GM19397 (cell line): ENCODE data around the gene CFAP300.

Experiments used
- ATAC-seq: cut with Tn5 transposase; IDR thresholded peaks from one replicate; pipeline ENCODE4 v1.9.1; 2021; ENCODE audit warnings: mild to moderate bottlenecking, moderate library complexity; ENCODE audit not compliant: unreplicated experiment

CFAP300 gene

DNA sequence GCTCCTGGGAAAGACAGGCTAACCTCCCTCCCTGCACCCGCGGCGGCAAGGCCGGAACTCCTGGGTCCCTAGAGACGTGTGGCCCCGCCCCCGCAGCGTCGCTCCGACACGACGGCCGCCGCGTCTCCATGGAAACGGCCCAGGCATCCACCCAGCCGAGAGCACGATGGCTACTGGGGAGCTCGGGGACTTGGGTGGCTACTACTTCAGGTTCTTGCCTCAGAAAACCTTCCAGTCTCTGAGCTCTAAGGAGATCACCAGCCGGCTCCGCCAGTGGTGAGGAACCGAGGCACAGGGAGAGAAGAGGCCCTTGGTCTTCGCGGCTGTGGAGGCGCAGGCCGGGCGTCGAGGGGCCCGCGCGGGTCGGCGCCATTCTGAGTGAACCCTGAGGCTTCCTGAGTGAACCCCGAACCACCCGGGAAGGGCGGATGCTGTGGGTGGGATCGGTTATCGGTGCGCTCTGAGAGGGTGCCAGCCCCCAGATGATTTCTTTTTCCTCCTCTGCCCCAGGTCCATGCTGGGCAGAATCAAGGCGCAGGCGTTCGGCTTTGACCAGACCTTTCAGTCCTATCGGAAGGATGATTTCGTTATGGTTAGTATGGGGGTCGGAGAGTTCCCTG is at the start of gene CFAP300:
Gene CFAP300, plus strand, starts transcription at position 133 of the 620 bp plus-strand sequence. Its CDS starts 34 bp downstream, at position 167.
- ATAC-seq: no peak

DNA sequence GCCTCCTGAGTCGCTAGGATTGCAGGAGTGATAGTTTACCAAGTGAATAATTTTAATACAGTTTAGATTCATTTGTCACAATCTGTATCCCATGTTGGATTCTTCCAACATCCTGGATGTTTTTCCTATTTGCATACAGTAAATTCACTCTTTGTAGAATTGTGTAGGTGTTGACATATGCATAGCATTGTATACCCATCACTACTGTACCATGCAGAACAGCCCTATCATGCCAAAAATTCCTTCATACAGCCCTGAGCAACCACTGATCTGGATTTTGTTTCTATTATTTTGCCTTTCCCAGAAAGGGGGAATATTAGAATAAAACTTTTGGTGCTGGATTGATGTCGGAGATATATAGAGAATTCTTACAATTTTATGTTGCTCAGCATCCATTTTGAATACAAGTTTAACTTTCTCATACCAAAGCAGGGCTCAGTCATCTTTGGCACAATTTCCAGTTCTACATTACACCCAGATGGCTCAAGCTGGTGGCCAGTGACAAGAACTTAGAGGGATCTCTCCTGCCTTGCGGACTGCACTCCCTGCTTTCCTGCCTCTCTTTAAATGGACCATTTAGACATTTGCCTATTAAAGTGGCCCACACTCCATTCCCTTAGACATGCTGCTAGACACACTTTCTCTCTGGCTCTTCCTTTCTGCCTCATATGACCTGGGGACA is 45.4 kb upstream of the CFAP300 start:
- no peak for ATAC-seq

DNA sequence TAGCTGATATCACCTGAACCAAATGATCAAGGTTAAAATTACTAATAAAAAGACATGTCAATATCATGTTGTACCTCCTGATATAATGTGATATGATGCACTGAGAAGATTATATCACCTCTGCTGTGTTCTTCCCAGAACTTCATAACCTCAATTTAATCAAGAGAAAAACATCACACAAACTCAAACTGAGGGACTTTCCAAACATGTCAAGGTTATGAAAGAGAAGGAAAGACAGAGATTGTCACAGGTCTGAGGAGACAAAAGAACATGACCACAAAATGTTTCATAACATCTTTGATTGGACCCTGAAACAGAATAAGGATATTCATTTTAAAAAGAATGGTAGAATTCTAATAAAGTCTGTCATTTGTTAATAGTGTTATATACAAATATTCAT is 43.0 kb upstream of the CFAP300 start:
- no peak for ATAC-seq

DNA sequence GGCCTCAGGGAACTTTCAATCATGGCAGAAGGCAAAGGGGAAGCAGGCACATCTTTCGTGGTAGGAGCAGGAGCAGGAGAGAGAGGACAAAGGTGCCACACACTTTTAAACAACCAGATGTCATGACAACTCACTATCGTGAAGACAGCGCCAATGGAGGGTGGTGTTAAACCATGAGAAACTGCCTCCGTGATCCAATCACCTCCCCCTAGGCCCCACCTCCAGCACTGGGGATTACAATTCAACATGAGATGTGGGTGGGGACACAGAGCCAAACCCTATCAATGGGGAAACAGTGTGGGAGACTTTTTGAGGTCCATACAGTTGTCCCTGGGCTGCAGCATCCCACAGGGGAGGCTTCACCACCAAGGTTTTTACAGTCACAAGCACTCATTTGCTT is 41.9 kb upstream of the CFAP300 start:
- ATAC-seq: no peak

DNA sequence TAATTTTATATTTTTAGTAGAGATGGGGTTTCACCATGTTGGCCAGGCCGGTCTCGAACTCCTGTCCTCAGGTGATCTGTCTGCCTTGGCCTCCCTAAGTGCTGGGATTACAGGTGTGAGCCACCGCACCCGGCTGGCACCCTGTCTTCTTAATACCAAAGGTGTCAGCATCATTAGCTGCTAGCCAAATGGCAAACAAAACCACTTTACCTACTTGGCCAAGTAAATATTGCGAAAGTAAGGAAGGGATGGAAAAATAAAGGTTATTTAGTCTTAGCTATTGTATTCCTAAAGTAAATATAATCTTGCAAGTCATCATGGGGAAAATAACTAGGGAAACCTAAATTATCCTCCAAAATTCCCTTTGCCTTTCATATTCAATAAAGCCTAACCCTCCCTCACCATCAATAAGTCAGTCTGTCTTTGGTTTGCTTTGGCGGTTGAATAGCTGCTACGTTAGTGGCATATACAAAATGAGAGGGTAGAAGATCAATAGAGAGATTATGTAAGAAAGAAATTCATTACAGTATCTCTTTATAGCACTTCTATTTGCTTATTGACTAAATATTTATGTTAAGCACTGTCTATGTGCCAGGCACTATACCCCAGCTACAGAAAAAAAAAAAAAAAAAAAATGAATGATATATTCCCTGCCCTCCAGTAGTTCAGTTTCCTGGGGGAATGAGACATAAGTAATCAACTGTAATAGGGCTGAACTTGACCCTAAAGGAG is 40.2 kb upstream of the CFAP300 start:
- ATAC-seq: no peak

DNA sequence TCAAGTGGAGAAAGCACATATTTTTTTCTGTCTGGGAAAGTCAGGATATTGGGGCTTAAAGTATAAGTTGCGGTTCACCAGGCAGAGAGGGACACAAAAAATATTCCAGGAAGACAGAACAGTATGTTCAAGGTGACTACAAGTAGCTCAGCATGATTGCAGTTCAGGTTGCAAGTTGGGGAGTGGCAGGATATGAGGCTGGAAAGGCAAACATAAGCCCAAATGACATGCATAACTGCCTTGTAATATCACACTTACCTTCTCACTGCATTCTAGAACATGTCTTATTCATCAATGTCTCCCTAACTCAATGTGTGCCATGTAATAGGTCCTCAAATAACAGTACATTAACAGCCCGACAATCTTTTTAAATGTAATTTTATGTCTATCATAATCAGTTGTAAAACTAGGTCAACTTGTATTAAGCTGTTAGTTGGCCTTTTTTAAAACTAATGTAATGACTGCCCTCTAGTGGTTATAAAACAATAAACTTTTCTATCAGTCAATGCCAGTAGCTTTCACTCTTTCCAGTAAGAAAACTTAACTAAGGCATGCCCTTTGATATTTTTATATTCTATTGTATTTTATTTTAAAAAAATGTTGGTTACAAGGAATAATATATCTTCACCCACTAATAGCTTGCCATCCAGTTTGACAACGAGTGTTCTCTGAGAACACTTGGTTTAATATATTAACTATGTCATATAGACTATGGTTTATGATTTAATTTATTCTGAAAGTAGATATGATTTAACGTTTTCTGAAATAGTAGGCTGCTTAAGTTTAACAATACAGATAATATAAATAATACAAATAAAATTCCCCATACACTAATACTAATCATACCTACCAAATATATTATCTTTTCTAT is 39.4 kb upstream of the CFAP300 start:
- no peak for ATAC-seq

DNA sequence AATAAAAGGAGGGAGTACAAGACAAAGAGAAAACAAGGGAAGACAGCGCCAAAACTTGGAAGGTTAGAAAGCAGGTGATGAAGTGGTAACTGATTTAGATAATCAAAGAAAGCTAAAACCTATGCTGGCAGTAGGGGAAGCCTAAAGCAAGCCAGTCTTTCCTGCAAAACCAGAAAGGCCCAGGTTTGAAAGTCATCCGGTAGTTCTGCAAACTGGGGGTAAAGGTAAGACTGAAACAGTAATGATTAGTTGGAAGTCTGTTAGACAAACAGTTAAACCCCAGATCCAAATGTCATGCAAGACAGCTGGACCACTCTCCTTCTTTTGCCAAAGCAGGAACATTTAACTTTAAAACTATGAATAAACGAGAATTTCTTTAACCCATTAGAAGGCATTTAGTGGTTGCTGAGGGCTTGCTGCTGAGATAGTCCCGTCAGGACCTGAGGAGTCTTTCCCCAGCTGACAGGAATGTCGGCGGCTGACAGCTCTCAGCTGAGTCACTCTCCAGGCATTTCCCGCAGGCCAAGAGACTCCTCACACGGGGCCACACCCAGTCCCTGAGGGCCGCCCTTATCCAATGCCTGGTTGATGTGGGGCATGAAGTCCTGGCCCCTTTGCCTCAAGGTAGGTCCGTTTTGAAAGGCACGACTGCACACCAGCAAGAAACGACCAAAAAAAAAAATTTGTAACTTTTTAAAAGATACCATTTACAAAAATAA is 36.3 kb upstream of the CFAP300 start:
- no peak for ATAC-seq

DNA sequence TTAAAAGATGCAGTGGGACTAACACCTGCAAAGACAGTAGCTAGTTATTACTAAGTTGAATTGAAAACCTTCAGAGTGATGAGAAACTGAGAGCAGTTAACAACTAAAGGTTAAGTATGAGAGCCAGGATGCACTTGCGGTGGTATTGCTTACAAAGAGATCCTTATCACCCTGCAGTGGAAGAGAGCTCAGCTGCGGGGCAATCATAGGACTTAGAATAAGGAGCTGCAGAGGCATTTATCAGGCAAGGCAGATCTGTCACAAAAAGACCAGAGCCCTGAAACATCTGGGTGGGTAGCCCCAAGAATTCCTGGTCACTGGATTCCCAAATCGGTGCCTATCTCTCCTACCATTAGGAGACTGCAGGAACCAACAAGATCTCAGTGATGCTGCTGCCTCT is 34.3 kb upstream of the CFAP300 start:
- ATAC-seq: no peak

DNA sequence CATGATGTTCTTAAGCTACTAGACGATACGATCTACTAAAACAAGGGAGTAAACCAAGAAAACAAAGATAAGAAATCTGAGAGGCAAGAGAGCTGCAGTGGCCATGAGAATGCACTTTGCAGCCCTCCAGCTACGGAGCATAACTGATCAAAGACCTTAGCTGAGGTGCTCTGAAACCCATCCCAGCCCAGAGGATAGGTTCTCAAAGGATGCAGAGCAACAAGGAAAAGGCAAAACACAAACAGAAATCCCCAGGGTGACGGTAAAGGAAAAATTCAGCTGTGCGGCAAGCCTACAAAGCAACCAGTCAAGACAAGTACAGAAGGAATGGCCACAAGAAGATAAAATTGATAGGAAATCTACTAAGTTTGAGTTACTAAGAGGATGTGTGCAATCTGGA is 32.5 kb upstream of the CFAP300 start:
- ATAC-seq: no peak

DNA sequence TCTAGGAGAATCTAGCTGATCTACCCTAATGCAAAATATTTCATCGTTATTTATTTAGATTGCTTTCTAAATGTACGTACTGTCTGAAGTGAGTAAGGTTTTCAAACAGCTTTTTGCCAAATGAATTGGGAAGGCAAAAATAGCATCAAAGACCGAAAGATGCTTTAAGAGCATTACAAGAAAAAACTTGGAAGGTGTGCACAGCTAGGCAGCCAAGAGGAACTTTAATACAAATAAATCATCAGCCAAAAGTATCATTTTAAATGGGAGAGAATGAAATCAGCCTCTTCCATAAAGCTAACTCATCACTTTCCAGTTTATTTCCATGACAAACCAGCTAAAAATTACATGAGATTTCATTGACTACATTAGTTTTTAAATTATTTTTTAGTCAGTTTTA is 30.2 kb upstream of the CFAP300 start:
- no peak for ATAC-seq

DNA sequence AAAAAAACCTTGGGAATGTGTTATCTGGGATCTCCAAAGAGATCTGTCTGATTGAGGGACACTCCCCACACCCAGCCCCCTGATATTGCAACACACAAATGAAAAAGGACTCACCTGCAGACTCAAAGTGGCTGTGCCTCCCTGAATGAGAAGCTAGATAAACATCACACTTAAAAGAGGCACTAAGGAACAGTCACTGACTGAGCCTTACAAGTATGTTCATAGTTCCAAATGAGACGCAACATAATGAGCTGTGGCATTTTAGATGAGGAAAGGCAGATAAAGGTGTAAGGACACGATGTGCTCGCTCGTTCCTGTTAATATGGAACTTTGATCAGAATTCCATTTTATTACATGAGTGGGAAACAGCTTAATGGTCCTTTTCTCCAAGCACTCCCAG is 21.0 kb upstream of the CFAP300 start:
- no peak for ATAC-seq

DNA sequence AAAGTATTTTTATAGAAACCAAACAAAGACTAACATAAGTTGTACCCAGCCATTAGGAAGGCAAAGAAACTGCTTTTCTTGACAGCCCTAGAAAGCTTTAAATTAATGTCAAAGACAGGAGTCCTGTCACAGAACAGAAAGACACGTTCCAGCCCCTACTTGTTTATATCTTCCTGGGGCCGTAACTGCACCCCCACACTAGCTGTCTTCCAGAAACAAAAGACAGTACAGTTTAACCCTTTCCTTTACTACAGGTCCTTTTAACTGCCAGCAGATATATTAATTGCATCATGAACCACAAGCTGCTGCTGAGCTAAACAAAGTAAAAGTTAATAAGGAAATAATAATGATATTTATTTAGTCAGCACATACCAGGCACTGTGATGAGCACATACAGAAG is 20.3 kb upstream of the CFAP300 start:
- ATAC-seq: no peak

DNA sequence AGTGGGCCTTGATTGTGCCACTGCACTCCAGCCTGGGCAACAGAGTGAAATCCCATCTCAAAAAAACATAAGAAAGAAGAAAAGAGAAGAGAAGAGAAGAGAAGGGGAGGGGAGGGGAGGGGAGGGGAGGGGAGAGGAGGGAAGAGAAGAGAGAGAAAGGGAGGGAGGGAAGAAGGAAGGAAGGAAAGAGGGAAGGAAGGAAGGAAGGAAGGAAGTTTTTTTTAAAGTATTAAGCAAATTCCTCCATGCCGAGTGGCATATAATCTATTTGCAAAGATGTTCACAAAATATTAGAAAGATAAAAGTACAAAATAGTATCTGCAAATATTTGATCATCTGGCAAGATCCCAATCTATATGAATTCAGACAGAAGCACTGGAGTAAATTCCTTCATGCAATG is 10.5 kb upstream of the CFAP300 start:
- no peak for ATAC-seq

DNA sequence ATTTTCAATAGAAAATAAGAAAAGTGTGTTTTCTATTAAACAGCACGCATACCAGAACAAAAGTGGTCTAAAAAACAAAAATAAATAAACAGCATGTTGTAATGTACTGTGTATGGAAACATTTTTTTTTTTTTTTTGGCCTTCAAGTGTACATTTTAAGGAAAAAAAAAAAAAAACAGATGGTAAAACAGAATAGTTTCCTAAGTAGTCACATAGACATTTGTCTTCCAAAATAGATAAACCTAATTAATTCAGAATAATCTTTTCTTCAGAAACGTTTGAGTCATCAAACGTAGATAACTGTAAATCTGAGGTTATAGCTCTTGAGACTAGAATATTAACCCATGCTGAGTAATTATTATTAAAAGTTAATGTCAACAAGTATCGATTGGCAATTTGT is 396 bp upstream of the CFAP300 start:
- ATAC-seq: no peak

DNA sequence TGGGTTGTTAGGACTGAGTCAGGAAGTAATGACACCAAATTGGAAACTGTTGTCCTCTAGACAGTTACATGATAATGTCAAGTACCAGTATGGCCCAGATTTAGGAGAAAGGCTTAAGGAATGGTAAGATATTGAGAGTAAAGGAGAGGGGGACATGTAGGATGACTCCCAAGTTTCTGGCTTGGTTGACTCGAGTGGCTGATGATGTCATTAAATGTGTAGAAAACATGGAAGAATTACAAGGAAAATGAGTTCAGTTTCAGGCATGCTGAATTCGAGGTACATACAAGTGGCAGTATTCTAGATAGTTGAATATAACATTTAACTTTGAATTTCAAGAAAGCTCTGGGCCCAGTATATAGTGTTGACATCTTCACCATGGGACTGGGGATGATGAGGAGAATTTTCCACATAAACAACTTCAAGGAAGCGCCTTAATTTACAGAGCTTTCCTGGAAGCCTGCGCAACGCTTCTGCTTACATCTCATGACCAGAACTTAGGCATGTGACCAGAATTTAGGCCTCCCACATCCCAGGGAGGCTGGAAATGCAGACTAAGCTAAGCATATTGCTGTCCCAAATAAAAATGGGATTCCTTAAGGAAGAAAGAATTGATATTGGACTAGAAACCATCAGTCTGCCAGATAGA is 3.8 kb downstream of the CFAP300 start:
- no peak for ATAC-seq

DNA sequence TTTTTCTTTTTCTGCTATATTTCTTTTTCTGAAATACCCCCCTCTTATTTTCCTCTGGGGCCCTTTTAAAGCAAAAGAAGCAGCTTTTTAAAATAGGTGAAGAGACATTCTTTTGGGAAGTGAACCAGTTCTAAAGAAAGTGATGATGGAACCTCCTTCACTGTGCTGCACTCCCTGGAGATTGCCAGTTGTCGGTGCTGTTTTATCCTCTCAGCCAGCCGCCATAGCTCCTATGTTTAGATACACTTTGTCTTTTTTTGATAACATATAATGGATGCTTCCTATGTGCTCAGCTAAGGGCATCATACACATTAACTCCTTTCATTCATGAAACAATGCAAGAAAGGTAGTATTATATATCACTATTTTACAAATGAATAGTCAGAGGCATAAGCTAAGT is 14.0 kb downstream of the CFAP300 start:
- no peak for ATAC-seq

DNA sequence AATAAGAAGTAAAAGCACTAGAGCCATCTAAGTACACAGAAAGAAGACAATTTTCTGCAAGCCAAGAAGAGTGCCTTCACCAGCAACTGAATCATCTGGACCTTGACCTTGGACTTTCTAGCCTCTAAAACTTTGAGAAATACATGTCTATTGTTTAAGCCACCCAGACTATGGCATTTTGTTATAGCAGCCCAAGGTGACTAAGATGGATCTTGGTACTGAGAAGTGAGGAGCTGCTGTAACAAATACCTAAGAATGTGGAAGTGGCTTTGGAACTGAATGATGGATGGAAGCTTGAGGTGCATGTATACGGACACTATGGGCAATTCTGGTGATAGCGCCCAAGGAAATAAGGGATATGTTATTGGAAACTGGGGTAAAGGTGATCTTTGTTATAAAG is 14.9 kb downstream of the CFAP300 start:
- no peak for ATAC-seq

DNA sequence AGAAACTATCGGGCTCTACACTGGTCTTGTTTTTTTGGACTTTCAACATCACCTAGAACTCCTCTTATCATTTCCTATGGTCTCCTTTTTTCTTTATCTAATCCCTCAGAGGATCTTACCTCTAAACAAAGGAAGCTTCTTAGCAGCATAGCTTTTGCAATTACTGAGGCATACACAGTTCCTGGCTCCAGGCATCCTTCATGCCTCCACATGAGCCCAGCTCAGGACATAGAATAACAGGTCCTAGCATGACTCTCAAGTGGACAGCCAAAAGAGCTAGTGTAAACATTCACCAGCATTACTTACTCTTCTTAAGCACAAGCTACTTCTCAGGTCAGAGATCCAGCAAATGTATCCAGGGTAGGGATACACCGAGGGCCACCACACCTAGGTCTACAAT is 17.1 kb downstream of the CFAP300 start:
- no peak for ATAC-seq

DNA sequence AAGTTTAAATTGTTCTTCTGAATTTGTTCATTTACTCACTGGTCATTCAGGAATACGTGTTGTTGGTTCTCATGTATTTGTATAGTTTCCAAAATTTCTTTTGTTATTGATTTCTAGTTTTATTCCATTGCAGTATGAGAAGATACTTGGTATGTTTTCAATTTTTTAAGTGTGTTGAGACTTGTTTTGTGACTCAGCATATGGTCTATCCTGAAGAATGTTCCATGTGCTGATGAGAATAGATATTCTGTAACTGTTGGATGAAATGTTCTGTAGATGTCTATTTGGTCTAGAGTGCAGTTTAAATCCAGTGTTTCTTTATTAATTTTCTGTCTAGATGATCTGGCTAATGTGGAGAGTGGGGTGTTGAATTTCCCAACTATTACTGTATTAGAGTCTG is 23.5 kb downstream of the CFAP300 start:
- ATAC-seq: no peak
